Measurements from ENCODE around the gene RAB7A. TPM values are rescaled to one million over a fixed set of nuclear protein-coding genes. Genes with fewer than 3 reads are reported as not detected.
"Not testable (repeated sequence)": the region's sequence is repeated elsewhere in the genome, so short reads cannot be mapped to it uniquely, and the experiment has no call there.

RAB7A gene
- total and polyA plus RNA-seq, 3 experiments from 2014 or later = 206 to 285 (median 260) TPM

GRCh38 chr3:128714887-128715491 is 11.0 kb upstream of the RAB7A start:
- peaks cover 10 to 11% (median 11%) of the 10 kb centered on the region in 3 donors for H3K4me1 Mint-ChIP-seq
- Histone ChIP-seq H3K4me3 (ENCODE audit: low read length) (no peak overlapping the region), H3K9me3 (ENCODE audit: low read length) (no peaks in the 10 kb centered on the region), H3K27me3 (ENCODE audit: insufficient read depth, low read length, poor library complexity, severe bottlenecking) (no peaks in the 10 kb centered on the region), H3K27ac (ENCODE audit: low read depth, low read length) (no peak overlapping the region), H3K4me1 (ENCODE audit: insufficient read depth, low read length) (peaks cover 17% of the 10 kb centered on the region), H3K36me3 (ENCODE audit: insufficient read depth, low read length) (no peaks in the 10 kb centered on the region)
- no peaks in the 10 kb centered on the region for H3K36me3 Mint-ChIP-seq
- peak overlapping the region in 7 of 8 donors; percentile 28 to 93 (median 86) for H3K27ac Mint-ChIP-seq
- ChIA-PET CTCF (interaction anchor here (0.9 to 1.2 kb wide), 2 partner anchors 76 to 97 kb away, joined by 3 to 4 read pairs; no protein-coding TSS in a partner anchor), POLR2A (interaction anchor here (0.9 kb wide), 1 partner anchor 11 kb away, joined by 3 read pairs; the partner anchor contains the start of gene RAB7A)
- no peaks in the 10 kb centered on the region for H3K9me3 Mint-ChIP-seq
- peak overlapping the region in 4 of 7 donors; percentile 23 to 76 (median 62) for H3K4me3 Mint-ChIP-seq
- peak in 3 of 5 donors; percentile 10 to 38 (median 32) for DNase-seq
- H3K27me3 Mint-ChIP-seq = no peaks in the 10 kb centered on the region

GRCh38 chr3:128718892-128719291 is 7.1 kb upstream of the RAB7A start:
- DNase-seq; H3K4me3 Mint-ChIP-seq; POLR2A ChIA-PET; H3K9me3 ChIP-seq (ENCODE audit: low read length); H3K27ac ChIP-seq (ENCODE audit: low read depth, low read length); H3K9me3 Mint-ChIP-seq; H3K27me3 ChIP-seq (ENCODE audit: insufficient read depth, low read length, poor library complexity, severe bottlenecking); H3K4me3 ChIP-seq (ENCODE audit: low read length); H3K36me3 ChIP-seq (ENCODE audit: insufficient read depth, low read length); H3K36me3 Mint-ChIP-seq; H3K27ac Mint-ChIP-seq: not testable (repeated sequence)
- CTCF ChIA-PET = interaction anchor here (1.4 kb wide), 1 partner anchor 11 kb away, joined by 5 read pairs; no protein-coding TSS in a partner anchor
- Mint-ChIP-seq H3K4me1 (peaks cover 10 to 11% (median 11%) of the 10 kb centered on the region in 3 donors), H3K27me3 (peaks cover 1 to 13% of the 10 kb centered on the region in 2 donors)
- H3K4me1 ChIP-seq (ENCODE audit: insufficient read depth, low read length) = peaks cover 17% of the 10 kb centered on the region

GRCh38 chr3:128720891-128721290 is 5.1 kb upstream of the RAB7A start:
- no peak overlapping the region for H3K27ac Mint-ChIP-seq
- no peak overlapping the region for H3K4me3 Mint-ChIP-seq
- peaks cover 1 to 13% of the 10 kb centered on the region in 2 donors for H3K27me3 Mint-ChIP-seq
- Histone ChIP-seq H3K9me3 (ENCODE audit: low read length) (no peaks in the 10 kb centered on the region), H3K4me3 (ENCODE audit: low read length) (no peak overlapping the region), H3K27ac (ENCODE audit: low read depth, low read length) (no peak overlapping the region), H3K4me1 (ENCODE audit: insufficient read depth, low read length) (peaks cover 16% of the 10 kb centered on the region), H3K27me3 (ENCODE audit: insufficient read depth, low read length, poor library complexity, severe bottlenecking) (no peaks in the 10 kb centered on the region), H3K36me3 (ENCODE audit: insufficient read depth, low read length) (no peaks in the 10 kb centered on the region)
- peaks cover 0 to 4% (median 1%) of the 10 kb centered on the region in 3 donors for H3K36me3 Mint-ChIP-seq
- POLR2A ChIA-PET = no interaction called here
- CTCF ChIA-PET = no interaction called here
- peaks cover 0 to 3% (median 0%) of the 10 kb centered on the region in 5 donors for H3K9me3 Mint-ChIP-seq
- DNase-seq = no peak
- peaks cover 10 to 12% (median 11%) of the 10 kb centered on the region in 3 donors for H3K4me1 Mint-ChIP-seq

- peaks cover 1 to 13% of the 10 kb centered on the region in 2 donors for H3K27me3 Mint-ChIP-seq
- POLR2A ChIA-PET = no interaction called here
- Histone ChIP-seq H3K4me1 (ENCODE audit: insufficient read depth, low read length) (peaks cover 28% of the 10 kb centered on the region), H3K27me3 (ENCODE audit: insufficient read depth, low read length, poor library complexity, severe bottlenecking) (no peaks in the 10 kb centered on the region), H3K36me3 (ENCODE audit: insufficient read depth, low read length) (no peaks in the 10 kb centered on the region), H3K4me3 (ENCODE audit: low read length) (no peak overlapping the region), H3K27ac (ENCODE audit: low read depth, low read length) (no peak overlapping the region), H3K9me3 (ENCODE audit: low read length) (no peaks in the 10 kb centered on the region)
- H3K4me3 Mint-ChIP-seq = no peak overlapping the region
- peak overlapping the region in 1 of 8 donors; percentile 3 for H3K27ac Mint-ChIP-seq
- no peak for DNase-seq
- peaks cover 0 to 8% (median 4%) of the 10 kb centered on the region in 3 donors for H3K36me3 Mint-ChIP-seq
- H3K4me1 Mint-ChIP-seq = peaks cover 25 to 31% (median 30%) of the 10 kb centered on the region in 3 donors
- H3K9me3 Mint-ChIP-seq = peaks cover 0 to 3% (median 0%) of the 10 kb centered on the region in 5 donors
- CTCF ChIA-PET = interaction anchor here (2.0 to 3.3 kb wide), 2 partner anchors 43 to 69 kb away, joined by 4 to 15 read pairs; no protein-coding TSS in a partner anchor
Measured at GRCh38 chr3:128723477-128723876, 2.5 kb upstream of the RAB7A start.

- H3K4me3 Mint-ChIP-seq = peak overlapping the region; percentile 89 to 99 (median 97)
- Histone ChIP-seq H3K27me3 (ENCODE audit: insufficient read depth, low read length, poor library complexity, severe bottlenecking) (no peaks in the 10 kb centered on the region), H3K27ac (ENCODE audit: low read depth, low read length) (peak overlapping the region; percentile 92), H3K4me3 (ENCODE audit: low read length) (peak overlapping the region; percentile 91), H3K9me3 (ENCODE audit: low read length) (no peaks in the 10 kb centered on the region), H3K4me1 (ENCODE audit: insufficient read depth, low read length) (peaks cover 45% of the 10 kb centered on the region), H3K36me3 (ENCODE audit: insufficient read depth, low read length) (no peaks in the 10 kb centered on the region)
- H3K36me3 Mint-ChIP-seq = peaks cover 0 to 13% (median 4%) of the 10 kb centered on the region in 3 donors
- CTCF ChIA-PET = interaction anchor here (0.8 to 3.3 kb wide), 9 partner anchors 9 to 108 kb away, joined by 3 to 15 read pairs (median 4); no protein-coding TSS in a partner anchor
- POLR2A ChIA-PET = interaction anchor here (0.9 to 1.5 kb wide), 4 partner anchors 10 to 153 kb away, joined by 3 to 6 read pairs (median 4); no protein-coding TSS in a partner anchor
- no peak for DNase-seq
- peaks cover 0 to 3% (median 0%) of the 10 kb centered on the region in 5 donors for H3K9me3 Mint-ChIP-seq
- H3K27ac Mint-ChIP-seq = peak overlapping the region; percentile 86 to 99 (median 96)
- peaks cover 41 to 52% (median 51%) of the 10 kb centered on the region in 3 donors for H3K4me1 Mint-ChIP-seq
- H3K27me3 Mint-ChIP-seq = peaks cover 1 to 13% of the 10 kb centered on the region in 2 donors
Measured at GRCh38 chr3:128725547-128726022, 398 bp upstream of the RAB7A start.

GRCh38 chr3:128727059-128727458 is 1.1 kb downstream of the RAB7A start:
- Histone ChIP-seq H3K36me3 (ENCODE audit: insufficient read depth, low read length) (no peaks in the 10 kb centered on the region), H3K27me3 (ENCODE audit: insufficient read depth, low read length, poor library complexity, severe bottlenecking) (no peaks in the 10 kb centered on the region), H3K27ac (ENCODE audit: low read depth, low read length) (peak overlapping the region; percentile 92), H3K4me3 (ENCODE audit: low read length) (peak overlapping the region; percentile 91), H3K4me1 (ENCODE audit: insufficient read depth, low read length) (peaks cover 57% of the 10 kb centered on the region), H3K9me3 (ENCODE audit: low read length) (no peaks in the 10 kb centered on the region)
- no peak for DNase-seq
- CTCF ChIA-PET = interaction anchor here (1.2 to 3.2 kb wide), 5 partner anchors 46 to 152 kb away, joined by 3 to 12 read pairs (median 4); no protein-coding TSS in a partner anchor
- Mint-ChIP-seq H3K9me3 (no peaks in the 10 kb centered on the region), H3K27ac (peak overlapping the region; percentile 65 to 96 (median 91)), H3K36me3 (peaks cover 0 to 17% (median 4%) of the 10 kb centered on the region in 3 donors), H3K4me3 (peak overlapping the region; percentile 89 to 99 (median 97)), H3K4me1 (peaks cover 53 to 64% (median 62%) of the 10 kb centered on the region in 3 donors), H3K27me3 (no peaks in the 10 kb centered on the region)
- POLR2A ChIA-PET = interaction anchor here (0.6 to 0.8 kb wide), 2 partner anchors 11 to 152 kb away, joined by 3 read pairs; no protein-coding TSS in a partner anchor

GRCh38 chr3:128727485-128727884 is 1.5 kb downstream of the RAB7A start:
- H3K27me3 Mint-ChIP-seq = peaks cover 0 to 2% of the 10 kb centered on the region in 2 donors
- H3K4me1 ChIP-seq (ENCODE audit: insufficient read depth, low read length) = peaks cover 61% of the 10 kb centered on the region
- H3K27me3 ChIP-seq (ENCODE audit: insufficient read depth, low read length, poor library complexity, severe bottlenecking) = no peaks in the 10 kb centered on the region
- peaks cover 0 to 19% (median 4%) of the 10 kb centered on the region in 3 donors for H3K36me3 Mint-ChIP-seq
- ChIA-PET POLR2A (interaction anchor here (0.8 kb wide), 1 partner anchor 151 kb away, joined by 3 read pairs; no protein-coding TSS in a partner anchor), CTCF (interaction anchor here (1.2 to 3.2 kb wide), 5 partner anchors 47 to 151 kb away, joined by 3 to 12 read pairs (median 4); no protein-coding TSS in a partner anchor)
- DNase-seq = no peak
- peak overlapping the region in 7 of 8 donors; percentile 54 to 96 (median 90) for H3K27ac Mint-ChIP-seq
- H3K4me3 Mint-ChIP-seq = peak overlapping the region; percentile 89 to 99 (median 97)
- no peaks in the 10 kb centered on the region for H3K9me3 Mint-ChIP-seq
- peaks cover 57 to 69% (median 66%) of the 10 kb centered on the region in 3 donors for H3K4me1 Mint-ChIP-seq
- H3K9me3 ChIP-seq (ENCODE audit: low read length) = no peaks in the 10 kb centered on the region
- H3K27ac ChIP-seq (ENCODE audit: low read depth, low read length) = no peak overlapping the region
- no peaks in the 10 kb centered on the region for H3K36me3 ChIP-seq (ENCODE audit: insufficient read depth, low read length)
- peak overlapping the region; percentile 91 for H3K4me3 ChIP-seq (ENCODE audit: low read length)

Measured in CD8-positive, alpha-beta memory T cell (primary cell).